C4-2B (cell line): ENCODE results near the gene ERFE.

Source experiments
- H3K27ac ChIP-seq: fragments of 450-650 bp; 2 replicates; pipeline ENCODE4 v1.5.1; 2017
- CTCF ChIP-seq: fragments of 450-650 bp; conservative IDR thresholded peaks from 2 replicates; pipeline ENCODE4 v1.5.1; 2017; ENCODE audit warnings: mild to moderate bottlenecking
- ZFX ChIP-seq: fragments of 450-650 bp; IDR thresholded peaks from 2 replicates; pipeline ENCODE4 v1.6.1; 2017

Gene ERFE

GRCh38 chr2:238124488-238125126 is 34.2 kb upstream of the ERFE start:
- no peak for TF ChIP-seq ZFX
- no peak for TF ChIP-seq CTCF
- H3K27ac ChIP-seq = no peak overlapping the region

- TF ChIP-seq CTCF = no peak
- TF ChIP-seq ZFX = no peak
- H3K27ac ChIP-seq = no peak overlapping the region
Measured at GRCh38 chr2:238125127-238125885, 33.5 kb upstream of the ERFE start.

- no peak for TF ChIP-seq ZFX
- TF ChIP-seq CTCF = no peak
- no peak overlapping the region for H3K27ac ChIP-seq
Measured at GRCh38 chr2:238126338-238126737, 32.4 kb upstream of the ERFE start.

GRCh38 chr2:238126775-238127164 is 32.0 kb upstream of the ERFE start:
- TF ChIP-seq CTCF = no peak
- no peak for TF ChIP-seq ZFX
- H3K27ac ChIP-seq = no peak overlapping the region

GRCh38 chr2:238127165-238128060 is 31.4 kb upstream of the ERFE start:
- no peak overlapping the region for H3K27ac ChIP-seq
- TF ChIP-seq ZFX (no peak), CTCF (no peak)

- no peak overlapping the region for H3K27ac ChIP-seq
- TF ChIP-seq ZFX (no peak), CTCF (no peak)
Measured at GRCh38 chr2:238128061-238128440, 30.7 kb upstream of the ERFE start.

GRCh38 chr2:238128534-238129001 is 30.2 kb upstream of the ERFE start:
- TF ChIP-seq ZFX = no peak
- TF ChIP-seq CTCF = no peak
- H3K27ac ChIP-seq = no peak overlapping the region
